Activated T-cell treated with anti-CD3 and anti-CD28 coated beads for 1 hour (primary cell): ENCODE measurements around the gene PTPN11.
"Not testable (repeated sequence)": the region's sequence is repeated elsewhere in the genome, so short reads cannot be mapped to it uniquely, and the experiment has no call there.

Experiments used
- DNase-seq: peaks from one replicate; pipeline ENCODE4 v3.0.0-alpha.2; 2020; ENCODE audit warnings: low read depth

PTPN11 gene

DNA sequence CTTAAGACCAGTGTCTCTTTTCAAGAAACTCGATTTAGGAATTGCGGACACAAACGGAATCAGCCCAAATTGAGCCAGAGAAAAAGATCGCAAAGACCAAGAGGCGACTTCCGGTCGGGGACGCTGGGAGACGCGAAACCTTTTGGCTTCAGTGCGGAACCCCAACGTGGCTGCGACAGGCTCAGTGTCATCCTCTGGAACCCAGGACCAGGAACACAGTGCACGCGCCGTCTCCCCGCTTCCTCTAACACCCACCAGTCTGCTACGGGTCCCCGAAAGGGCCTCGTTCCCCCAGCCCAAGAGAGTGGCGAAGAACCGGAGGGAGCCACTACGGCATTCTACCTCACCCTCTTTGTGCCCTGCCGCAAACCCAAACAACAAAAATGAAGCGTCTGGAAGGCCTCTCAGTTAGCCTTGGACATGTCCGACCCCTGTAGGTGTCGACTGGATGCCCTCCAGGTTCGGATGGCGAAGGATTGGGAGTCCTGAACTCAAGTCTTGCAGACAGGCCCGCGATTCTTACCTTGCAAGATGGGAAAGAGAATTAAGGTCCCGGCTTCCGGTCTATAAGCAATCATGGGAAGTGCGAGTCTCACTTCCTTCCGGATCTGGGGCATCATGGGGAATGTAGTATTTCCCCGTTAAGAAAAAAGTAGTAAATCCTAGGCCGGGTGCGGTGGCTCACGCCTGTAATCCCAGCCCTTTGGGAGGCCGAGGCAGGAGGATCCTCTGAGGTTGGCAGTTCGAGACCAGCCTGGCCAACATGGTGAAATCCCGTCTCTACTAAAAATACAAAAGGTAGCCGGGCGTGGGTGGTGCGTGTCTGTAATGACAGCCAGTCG is 9.5 kb upstream of the PTPN11 start, which contains the start of gene RPL6:
TSS of gene RPL6 (minus strand) at position 542 of the 842 bp plus-strand sequence. CDS start 949 bp downstream, outside the sequence.
- peak; percentile 59 for DNase-seq

DNA sequence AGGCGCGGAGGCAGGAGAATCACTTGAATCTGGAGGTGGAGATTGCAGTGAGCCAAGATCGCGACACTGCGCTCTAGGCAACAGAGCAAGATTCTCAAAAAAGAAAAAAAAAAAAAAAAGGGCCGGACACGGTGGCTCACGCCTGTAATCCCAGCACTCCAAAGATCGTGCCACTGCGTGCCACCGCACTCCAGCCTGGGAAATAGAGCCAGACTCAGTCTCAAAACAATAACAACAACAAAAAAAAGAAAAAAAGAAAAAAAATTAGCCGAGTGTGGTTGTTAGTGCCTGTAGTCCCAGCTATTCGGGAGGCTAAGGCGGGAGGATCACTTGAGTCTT is 8.9 kb upstream of the PTPN11 start:
- DNase-seq: no peak

- DNase-seq: no peak
These were observed 4.7 kb upstream of the PTPN11 start for GRCh38 chr12:112413855-112414625.

- DNase-seq: not testable (repeated sequence)
These were observed 3.3 kb upstream of the PTPN11 start for GRCh38 chr12:112415457-112415856.

DNA sequence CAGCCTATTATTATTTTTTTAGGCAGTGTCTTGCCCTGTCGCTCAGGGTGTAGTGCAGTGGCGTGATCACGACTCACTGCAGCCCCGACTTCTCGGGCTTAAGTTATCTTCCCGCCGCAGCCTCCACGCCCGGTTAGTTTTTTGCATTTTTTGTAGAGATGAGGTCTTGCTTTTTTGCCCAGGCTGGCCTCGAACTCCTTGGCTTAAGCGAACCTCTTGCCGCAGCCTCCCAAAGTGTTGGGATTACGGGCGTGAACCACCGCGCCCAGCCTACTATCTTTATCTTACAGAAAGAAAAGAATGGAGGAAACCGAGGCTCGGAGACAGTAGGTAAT is 507 bp upstream of the PTPN11 start:
- DNase-seq: no peak

DNA sequence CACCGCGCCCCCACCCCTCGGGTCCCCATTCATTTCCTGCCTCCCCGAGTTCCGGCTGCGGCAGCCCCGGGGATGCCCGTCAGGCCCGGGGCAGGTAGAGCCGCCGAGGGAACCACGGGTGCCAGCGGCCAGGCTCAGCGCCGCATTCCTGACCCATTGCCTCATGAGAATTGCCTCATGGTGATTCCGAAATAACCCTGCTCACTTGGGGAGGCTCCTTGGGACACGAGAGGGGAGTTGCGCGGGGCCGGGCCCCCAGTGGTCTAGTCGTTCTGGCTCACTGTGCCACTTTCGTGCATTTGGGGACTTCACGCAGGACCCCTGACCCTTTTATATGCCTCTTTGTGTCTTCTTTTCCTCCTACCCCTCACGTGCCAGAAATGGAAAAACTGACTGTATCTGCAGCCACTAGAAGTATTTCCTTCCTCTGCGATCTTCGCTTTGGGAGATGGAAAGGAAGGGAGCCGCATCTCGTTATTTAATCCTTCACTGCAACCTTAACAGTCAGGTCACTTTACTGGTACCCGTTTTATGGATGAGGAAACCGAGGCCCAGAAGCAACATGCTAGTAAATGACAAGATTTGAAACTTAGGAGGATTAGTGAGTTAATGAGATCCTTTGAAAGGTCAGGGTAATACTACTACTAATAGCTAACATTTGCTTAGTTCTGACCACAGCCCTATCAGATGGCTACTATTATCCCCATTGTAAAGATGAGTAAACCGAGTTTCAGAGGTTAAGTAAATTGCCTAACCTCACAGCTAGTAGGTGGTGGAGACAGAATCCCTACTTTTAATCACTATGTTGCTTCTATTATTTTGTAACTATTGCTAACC is 768 bp downstream of the PTPN11 start:
- DNase-seq: no peak

DNA sequence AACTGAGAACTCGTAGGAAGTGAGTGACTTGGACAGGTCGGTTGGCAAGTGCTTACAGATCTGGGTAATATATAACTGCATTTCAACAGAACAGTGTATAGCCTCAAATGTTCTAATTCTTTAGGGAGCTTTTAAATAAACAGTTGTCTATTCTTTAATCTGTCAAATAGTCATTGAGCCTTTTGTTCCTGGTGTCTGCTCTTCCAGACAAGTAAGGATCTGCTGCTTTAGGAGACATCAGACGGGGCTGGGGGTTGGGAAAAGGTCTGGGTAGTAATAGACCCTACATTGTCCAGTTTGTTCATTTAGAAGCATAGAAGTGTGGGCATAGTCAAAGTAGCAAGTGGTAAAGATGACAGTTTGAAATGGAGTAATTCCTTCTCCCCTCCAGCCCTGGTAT is 2.0 kb downstream of the PTPN11 start:
- no peak for DNase-seq

DNA sequence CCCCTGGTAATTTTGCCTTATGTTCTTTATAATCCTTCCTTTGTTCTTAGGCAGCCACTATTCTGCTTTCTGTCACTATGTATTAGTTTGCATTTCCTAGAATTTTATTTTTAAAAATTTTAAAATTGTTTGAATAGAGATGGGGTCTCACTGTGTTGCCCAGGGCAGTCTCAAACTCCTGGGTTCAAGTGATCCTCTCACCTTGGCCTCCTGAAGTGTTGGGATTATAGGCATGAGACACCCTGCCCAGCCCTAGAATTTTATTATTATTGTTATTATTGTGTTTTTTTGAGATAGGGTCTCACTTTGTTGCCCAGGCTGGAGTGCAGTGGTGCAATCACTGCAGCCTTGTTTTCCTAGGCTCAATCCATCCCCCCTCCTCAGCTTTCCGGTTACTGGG is 2.6 kb downstream of the PTPN11 start:
- DNase-seq: no peak

DNA sequence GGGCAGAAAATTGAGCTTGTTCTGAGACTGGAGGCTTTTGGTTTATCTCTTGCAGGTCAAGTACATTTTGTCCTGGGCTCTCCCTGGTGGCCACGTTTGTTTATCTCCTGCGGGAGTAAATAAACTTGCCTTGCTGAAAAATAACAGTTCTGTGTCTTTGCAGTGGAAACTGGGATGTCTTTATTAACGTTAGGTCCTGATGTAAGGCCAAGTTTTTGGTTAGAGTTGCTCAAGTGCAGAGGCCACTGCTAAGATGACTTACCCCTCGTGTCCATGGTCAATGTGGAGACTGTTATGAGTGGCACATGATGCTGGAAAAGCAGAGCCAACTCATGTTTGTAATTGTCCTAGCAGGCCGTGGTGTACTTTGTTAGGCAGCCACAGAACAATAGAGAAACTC is 3.8 kb downstream of the PTPN11 start:
- DNase-seq: no peak

- DNase-seq: no peak
These were observed 5.4 kb downstream of the PTPN11 start for GRCh38 chr12:112424126-112424525.

GRCh38 chr12:112425582-112426382 is 7.0 kb downstream of the PTPN11 start:
- no peak for DNase-seq

- no peak for DNase-seq
These were observed 9.0 kb downstream of the PTPN11 start for GRCh38 chr12:112427760-112428159.

GRCh38 chr12:112430929-112431328 is 12.2 kb downstream of the PTPN11 start:
- no peak for DNase-seq

- no peak for DNase-seq
These were observed 13.2 kb downstream of the PTPN11 start for GRCh38 chr12:112431965-112432364.

- DNase-seq: no peak
These were observed 14.8 kb downstream of the PTPN11 start for GRCh38 chr12:112433551-112433950.

DNA sequence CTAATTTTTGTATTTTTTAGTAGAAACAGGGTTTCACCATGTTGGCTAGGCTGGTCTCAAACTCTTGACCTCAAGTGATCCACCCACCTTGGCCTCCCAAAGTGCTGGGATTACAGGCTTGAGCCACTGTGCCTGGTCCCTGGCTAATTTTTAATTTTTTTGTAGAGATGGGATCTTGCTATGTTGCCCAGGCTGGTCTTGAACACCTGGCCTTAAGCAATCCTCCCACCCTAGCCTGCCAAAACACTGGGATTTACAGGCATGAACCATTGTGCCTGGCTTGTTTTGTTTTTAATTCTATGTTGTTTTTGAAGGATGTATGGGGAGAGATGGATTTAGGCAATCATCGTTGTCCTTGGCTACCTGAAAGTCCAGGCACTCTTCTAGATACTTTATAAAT is 19.9 kb downstream of the PTPN11 start:
- not testable (repeated sequence) for DNase-seq

- no peak for DNase-seq
These were observed 21.0 kb downstream of the PTPN11 start for GRCh38 chr12:112439769-112440168.

GRCh38 chr12:112440653-112441052 is 21.9 kb downstream of the PTPN11 start:
- DNase-seq: not testable (repeated sequence)

DNA sequence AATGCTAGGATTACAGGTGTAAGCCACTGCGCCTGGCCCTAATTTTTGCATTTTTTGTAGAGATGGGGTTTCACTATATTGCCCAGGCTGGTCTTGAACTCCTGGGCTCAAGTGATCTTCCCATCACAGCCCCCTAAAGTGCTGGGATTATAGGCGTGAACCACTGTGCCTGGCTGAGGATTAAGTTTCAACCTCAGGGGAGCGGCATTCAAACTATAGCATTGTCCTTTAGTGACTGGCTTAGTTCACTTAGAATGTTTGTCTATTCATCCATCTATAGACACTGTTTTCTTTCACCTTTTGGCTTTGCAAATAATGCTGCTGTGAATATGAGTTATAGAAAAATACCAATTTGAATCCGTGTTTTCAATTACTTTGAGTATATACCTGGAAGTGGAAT is 25.2 kb downstream of the PTPN11 start:
- DNase-seq: no peak

DNA sequence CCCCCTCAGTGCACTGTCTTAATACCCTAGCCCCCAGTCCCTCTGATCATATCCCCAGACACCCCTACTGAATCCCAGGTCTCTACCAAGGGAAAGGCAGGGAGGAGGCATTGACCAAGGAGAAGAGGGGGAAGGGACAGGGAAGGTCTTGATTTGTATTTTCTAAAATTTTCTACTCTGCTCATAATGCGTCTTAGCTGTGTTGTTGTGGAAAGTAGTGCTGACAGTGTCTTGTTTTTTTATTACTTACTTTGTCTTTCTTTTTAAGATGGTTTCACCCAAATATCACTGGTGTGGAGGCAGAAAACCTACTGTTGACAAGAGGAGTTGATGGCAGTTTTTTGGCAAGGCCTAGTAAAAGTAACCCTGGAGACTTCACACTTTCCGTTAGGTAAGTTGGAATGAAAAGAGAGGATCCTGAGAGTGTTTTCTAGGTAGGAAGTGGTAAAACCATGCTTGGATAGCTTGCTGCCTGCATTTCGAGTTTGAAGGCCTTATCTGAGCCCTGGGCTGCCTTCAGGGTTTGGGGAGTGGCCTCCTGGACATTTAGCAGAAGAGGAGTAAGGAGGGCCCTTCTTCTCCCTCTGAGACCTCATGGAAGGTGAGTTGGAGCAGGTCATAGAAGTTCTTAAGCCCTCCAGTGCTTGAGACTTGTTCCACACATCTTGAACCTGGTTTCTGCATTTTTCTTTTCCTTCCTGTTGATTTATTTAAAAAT is 27.4 kb downstream of the PTPN11 start:
- DNase-seq: no peak

GRCh38 chr12:112447106-112447505 is 28.4 kb downstream of the PTPN11 start:
- DNase-seq: no peak
